GM19438 (cell line): ENCODE results near the gene SLC38A4.
"Not testable (repeated sequence)": the region's sequence is repeated elsewhere in the genome, so short reads cannot be mapped to it uniquely, and the experiment has no call there.

Source experiments
- ATAC-seq: cut with Tn5 transposase; IDR thresholded peaks from one replicate; pipeline ENCODE4 v1.9.1; 2021; ENCODE audit warnings: low read depth; ENCODE audit not compliant: unreplicated experiment

The SLC38A4 gene, protein sequence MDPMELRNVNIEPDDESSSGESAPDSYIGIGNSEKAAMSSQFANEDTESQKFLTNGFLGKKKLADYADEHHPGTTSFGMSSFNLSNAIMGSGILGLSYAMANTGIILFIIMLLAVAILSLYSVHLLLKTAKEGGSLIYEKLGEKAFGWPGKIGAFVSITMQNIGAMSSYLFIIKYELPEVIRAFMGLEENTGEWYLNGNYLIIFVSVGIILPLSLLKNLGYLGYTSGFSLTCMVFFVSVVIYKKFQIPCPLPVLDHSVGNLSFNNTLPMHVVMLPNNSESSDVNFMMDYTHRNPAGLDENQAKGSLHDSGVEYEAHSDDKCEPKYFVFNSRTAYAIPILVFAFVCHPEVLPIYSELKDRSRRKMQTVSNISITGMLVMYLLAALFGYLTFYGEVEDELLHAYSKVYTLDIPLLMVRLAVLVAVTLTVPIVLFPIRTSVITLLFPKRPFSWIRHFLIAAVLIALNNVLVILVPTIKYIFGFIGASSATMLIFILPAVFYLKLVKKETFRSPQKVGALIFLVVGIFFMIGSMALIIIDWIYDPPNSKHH

DNA sequence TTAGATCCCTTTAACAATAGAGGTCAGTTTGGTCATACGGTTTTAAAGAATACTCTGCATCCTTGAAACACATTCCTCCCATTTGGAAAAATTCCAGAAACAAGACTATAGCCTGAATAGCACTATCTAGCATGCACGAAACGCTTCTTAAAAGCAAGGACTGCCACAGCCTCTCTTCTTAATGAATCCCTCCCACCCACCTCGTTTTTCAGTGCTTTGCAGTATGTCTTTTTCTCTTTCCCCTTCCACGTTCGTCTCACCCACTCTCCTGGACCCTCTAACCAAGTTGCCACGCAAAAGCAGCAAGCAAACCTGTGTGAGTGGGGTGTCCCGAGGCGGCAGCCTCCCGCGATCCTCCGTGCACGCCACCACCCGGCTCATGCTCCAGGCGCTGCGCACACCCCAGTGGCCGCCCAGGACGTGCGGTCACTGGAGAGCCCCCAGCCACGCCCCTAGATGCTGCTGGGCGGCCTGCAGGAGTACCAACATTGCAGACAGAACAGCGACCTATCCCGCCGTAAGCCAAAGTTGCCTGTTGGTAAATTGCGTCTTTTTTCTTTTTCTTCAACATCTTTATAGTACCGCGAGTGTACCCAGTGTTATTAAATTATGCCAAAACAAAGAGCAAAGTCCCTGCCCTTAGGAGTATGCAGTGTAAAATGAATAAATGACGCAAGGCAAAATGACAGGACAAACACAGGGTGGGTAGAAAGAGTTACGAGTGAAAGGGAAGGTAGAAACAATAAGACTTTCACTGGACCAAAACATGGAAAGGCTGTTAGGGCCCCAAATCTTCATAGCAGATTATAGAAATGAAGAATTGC is at the start of gene SLC38A4:
Gene SLC38A4 (minus strand): TSS at position 407 of the 824 bp plus-strand sequence. CDS start 32,926 bp downstream, outside the sequence.
- ATAC-seq = no peak

DNA sequence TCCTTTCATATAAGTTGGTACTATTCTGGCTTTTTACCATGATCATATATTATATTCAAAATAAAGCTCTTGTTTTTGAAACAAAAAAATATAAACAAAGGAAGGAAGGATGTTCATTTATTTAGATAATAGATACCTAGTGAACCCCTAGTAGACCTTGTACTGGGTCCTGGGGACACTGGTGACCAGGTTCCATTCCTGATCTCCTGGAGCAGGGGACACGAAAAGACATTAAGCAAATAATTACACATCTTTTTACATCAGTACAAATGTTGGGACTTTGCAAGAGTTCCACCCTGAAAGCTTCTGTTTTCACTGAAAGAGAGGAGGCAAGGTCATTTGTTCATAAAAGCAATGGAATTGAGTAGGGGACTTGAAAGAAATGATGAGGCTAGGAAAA is 49.3 kb upstream of the SLC38A4 start:
- ATAC-seq = no peak

DNA sequence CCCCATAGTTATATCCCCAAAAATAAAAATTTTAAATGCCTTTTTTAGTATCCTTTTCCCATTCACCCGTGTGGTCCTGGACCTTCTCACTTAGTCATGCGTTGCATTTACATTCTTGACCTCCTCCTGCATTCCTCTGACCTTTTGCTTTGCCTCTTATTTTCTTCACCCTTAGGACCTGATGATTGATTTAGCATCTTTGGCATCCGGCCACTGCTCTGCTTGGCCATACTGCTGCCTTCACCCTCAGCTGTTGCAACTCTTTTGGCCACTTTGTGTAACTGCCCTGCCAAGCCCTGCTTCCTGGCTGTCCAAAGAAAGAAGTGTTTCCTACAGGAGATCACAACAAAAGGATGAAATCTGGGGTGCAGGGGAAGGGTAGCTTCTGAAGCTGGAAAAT is 48.8 kb upstream of the SLC38A4 start:
- ATAC-seq = no peak

DNA sequence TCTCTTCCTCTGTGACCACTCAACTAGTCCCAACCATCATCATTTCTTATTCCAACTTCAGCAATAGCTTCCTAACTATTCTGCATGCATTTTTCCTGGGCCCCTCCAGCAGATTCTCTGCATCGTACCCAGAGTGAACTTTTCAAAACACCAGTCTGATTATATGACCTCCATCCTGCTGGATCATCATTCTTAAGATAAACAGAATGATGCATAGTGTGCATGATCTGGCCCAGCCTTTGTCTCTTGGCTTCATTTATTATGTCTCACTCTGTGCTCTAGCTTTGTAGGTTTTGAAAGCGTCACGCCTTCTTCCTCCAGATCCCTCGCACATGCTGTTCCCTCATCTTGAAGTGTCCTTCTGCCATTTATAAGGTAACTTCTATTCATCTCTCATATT is 46.3 kb upstream of the SLC38A4 start:
- no peak for ATAC-seq

GRCh38 chr12:46865311-46865710 is 39.5 kb upstream of the SLC38A4 start:
- ATAC-seq = no peak

- ATAC-seq = no peak
These were observed 32.6 kb upstream of the SLC38A4 start for GRCh38 chr12:46858368-46858767.

DNA sequence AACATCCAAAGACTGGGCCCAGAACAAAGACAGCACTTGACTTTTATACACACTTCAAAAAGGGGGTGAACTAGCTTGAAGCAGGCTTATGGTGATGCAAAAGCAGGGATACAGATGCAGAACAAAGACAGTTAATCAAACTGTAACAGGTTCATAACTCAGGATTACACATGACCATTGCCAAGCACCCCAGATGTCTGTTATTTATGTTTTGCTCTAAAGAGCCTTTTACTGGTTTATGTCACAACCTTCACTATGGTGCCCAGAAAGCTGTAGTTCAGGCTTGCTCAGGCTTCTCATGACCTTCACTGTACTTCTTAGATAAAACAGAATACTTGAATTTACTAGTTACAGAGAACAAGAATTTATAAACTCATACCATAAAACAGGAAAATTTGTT is 31.7 kb upstream of the SLC38A4 start:
- ATAC-seq = no peak

DNA sequence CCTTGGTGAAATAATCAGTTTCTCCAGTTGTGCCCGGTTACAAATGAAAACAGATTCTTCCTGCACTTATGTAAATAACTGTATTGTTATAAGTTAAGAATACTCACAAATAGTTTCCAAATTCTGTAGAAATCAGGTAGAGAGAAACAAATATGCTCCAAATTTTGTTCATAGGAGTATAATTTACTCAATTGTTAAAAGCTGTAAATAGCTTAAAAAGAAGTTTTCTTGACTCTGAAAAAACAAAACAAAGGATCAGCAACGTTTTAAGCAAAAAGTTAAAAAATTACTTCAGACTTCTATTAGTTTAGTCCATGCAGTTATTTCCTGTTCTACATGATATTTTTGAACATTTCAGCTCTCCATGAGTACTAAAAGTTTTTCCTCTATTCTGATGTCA is 30.0 kb upstream of the SLC38A4 start:
- ATAC-seq = no peak

DNA sequence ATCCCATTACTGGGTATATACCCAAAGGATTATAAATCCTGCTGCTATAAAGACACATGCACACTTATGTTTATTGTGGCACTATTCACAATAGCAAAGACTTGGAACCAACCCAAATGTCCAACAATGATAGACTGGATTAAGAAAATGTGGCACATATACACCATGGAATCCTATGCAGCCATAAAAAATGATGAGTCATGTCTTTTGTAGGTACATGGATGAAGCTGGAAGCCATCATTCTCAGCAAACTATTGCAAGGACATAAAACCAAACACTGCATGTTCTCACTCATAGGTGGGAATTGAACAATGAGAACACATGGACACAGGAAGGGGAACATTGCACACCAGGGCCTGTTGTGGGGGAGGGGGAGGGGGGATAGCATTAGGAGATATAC is 28.4 kb upstream of the SLC38A4 start:
- ATAC-seq = not testable (repeated sequence)

- ATAC-seq = not testable (repeated sequence)
These were observed 23.0 kb upstream of the SLC38A4 start for GRCh38 chr12:46848792-46849191.

DNA sequence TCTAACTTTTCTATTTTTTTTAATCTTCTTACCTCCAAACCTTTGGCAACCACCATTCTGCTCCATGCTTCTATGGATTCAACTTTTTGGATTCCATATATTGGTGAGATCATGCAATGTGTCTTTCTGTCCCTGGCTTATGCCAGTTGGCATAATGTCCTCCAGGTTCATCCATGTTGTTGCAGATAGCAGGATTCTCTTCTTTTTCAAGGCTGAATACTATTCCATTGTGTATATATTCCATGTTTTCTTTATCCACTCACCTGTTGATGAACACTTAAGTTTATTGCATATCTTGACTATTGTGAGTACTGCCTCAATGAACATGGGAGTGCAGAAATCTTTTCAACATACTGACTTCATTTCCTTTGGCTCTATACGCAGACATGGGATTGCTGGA is 21.2 kb upstream of the SLC38A4 start:
- ATAC-seq = no peak

GRCh38 chr12:46843811-46844210 is 18.0 kb upstream of the SLC38A4 start:
- no peak for ATAC-seq

GRCh38 chr12:46841891-46842290 is 16.1 kb upstream of the SLC38A4 start:
- ATAC-seq = no peak

- no peak for ATAC-seq
These were observed 14.2 kb upstream of the SLC38A4 start for GRCh38 chr12:46839964-46840363.

- no peak for ATAC-seq
These were observed 13.4 kb upstream of the SLC38A4 start for GRCh38 chr12:46839232-46839631.

DNA sequence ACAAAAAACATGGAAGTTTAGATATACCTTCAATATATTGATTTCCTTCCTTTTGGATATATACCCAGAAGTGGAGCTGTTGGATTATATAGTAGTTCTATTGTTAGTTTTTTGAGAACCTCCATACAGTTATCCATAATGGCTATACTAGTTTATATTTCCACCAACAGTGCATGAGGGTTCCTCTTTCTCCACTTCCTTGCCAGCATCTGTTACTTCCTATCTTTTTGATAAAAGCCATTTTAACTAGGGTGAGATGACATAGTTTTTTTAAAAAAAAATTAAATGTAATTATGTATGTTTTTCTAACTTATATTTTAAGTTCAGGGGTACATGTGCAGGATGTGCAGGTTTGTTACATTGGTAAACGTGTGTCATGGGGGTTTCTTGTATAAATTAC is 10.0 kb upstream of the SLC38A4 start:
- no peak for ATAC-seq

GRCh38 chr12:46832130-46832704 is 6.4 kb upstream of the SLC38A4 start:
- no peak for ATAC-seq

DNA sequence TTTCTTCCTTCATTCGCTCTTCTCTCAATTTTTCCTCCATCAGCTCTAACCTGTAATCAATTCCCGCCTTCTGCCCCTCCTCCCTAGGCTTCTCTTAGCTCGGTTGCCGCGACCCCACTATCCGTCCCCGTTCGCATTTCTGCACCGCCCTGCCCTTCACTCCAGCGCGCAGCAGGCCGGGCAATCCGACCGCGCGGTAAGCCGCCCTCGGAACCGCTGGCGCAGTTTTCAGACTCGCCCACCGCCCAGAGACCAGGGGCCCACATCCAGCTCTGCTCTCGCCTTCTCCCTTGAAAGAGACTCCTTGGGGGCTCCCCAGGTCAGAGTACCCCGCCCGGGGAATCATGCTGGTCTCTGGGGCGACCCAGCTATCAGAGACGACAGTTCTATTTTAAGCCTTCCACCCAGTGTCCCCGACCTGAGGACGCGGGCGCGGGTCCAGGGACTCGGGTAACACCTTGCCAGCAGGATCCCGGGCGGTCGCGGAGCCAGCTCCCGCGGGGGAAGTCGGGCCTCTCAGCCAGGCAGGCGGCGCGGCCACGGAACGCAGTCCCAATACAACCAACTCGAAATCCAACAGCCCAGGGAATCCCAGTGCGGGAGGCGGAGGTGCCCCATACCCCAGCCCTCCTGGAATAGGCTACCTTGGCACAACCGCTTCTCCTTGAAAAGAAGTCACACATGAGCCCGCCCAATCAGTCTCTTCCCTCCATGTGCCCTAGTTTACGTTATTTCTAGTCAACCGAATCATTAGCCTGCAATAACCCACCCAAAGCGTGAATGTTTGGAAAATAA is 5.7 kb upstream of the SLC38A4 start:
- ATAC-seq = no peak

GRCh38 chr12:46830731-46831334 is 5.0 kb upstream of the SLC38A4 start:
- ATAC-seq = no peak

- ATAC-seq = no peak
These were observed 1.1 kb downstream of the SLC38A4 start for GRCh38 chr12:46824709-46825108.
